Subcutaneous adipose tissue (tissue), 4 donors: ENCODE results near the gene CCT4. TPM values are rescaled to one million over a fixed set of nuclear protein-coding genes. Genes with fewer than 3 reads are reported as not detected.

Experiments used
- CTCF ChIP-seq: fragments of 450-650 bp; IDR thresholded peaks from one replicate; pipeline ENCODE4 v1.5.1; 2016; ENCODE audit warnings: low read depth, mild to moderate bottlenecking, control low read depth, antibody characterized with exemption, moderate library complexity
- total RNA-seq, 4 donors: library from RNA; depleted of rRNA; stranded (reverse); fragments of >200 nt; gene quantifications; one replicate each; pipeline ENCODE4 v1.1.0, GENCODE V29; 2016

The CCT4 gene
- total RNA-seq, 4 donors from 2014 or later, result 75.9 to 127 (median 79.7) TPM

GRCh38 chr2:61922714-61923113 lies 34.3 kb upstream of the CCT4 start:
- TF ChIP-seq CTCF, result no peak

GRCh38 chr2:61920548-61920947 lies 32.1 kb upstream of the CCT4 start:
- TF ChIP-seq CTCF, result no peak

- TF ChIP-seq CTCF, result no peak
These were observed 23.1 kb upstream of the CCT4 start for GRCh38 chr2:61911510-61911909.

GRCh38 chr2:61910603-61911002 lies 22.1 kb upstream of the CCT4 start:
- TF ChIP-seq CTCF, result no peak

- TF ChIP-seq CTCF, result no peak
These were observed 20.7 kb upstream of the CCT4 start for GRCh38 chr2:61909116-61909515.

GRCh38 chr2:61906186-61906470 lies 17.7 kb upstream of the CCT4 start:
- TF ChIP-seq CTCF, result no peak

- no peak for TF ChIP-seq CTCF
These were observed 17.1 kb upstream of the CCT4 start, which contains the start of gene COMMD1 for GRCh38 chr2:61905372-61906185. Gene COMMD1 (plus strand): TSS chr2:61905674. CDS start chr2:61905679, 5 bp downstream.
